OCI-LY7 (cell line): ENCODE data around the gene ZNF383.
"Not testable (repeated sequence)": the region's sequence is repeated elsewhere in the genome, so short reads cannot be mapped to it uniquely, and the experiment has no call there.

Experiments used
- CTCF ChIP-seq: fragments of 200-600 bp; sonication (generic); conservative IDR thresholded peaks from 2 replicates; pipeline ENCODE4 v1.5.1; 2014; ENCODE audit warnings: mild to moderate bottlenecking, antibody characterized with exemption, low read length, moderate library complexity, mixed read lengths
- EZH2phosphoT487 ChIP-seq: fragments of 200-600 bp; sonication (generic); IDR thresholded peaks from 2 replicates; pipeline ENCODE4 v1.6.1; 2018; ENCODE audit warnings: low read depth, borderline replicate concordance, mild to moderate bottlenecking, mixed run types, antibody characterized with exemption, low read length, moderate library complexity, mixed read lengths

DNA sequence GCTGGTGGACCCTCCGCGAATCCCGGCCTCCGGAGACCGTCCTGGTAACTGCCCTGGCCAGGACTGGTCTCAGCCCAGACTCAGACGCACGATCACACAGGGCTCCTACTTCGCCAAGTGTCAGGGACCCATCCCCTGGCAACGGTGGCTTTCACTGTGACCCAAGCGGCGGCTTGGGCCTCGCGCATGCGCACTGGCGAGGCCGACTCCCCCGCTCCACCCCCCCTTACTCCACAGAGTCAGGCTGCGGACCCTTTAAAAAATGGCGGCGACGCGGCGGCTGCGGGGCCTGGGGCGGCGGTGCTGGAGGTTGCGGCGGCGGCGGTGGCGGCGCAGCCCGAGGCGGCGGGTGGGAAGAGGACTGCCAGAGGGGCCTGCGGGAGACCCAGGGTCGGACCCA is 66.0 kb downstream of the ZNF383 start:
- TF ChIP-seq CTCF, EZH2phosphoT487: not testable (repeated sequence)
